HepG2 (cell line): Measurements from ENCODE around the gene PTK7. TPM values are rescaled to one million over a fixed set of nuclear protein-coding genes. Genes with fewer than 3 reads are reported as not detected.

Experiments used
- CREBL2 ChIP-seq: sonication (generic); formaldehyde crosslinking; IDR thresholded peaks from 2 replicates; pipeline ENCODE4 v1.8.1; 2023; ENCODE audit warnings: missing genetic modification reagents, mild to moderate bottlenecking, borderline replicate concordance
- EZH2 ChIP-seq: conservative IDR thresholded peaks from 2 replicates; pipeline ENCODE4 v1.6.1; 2012; ENCODE audit warnings: mild to moderate bottlenecking, low read depth, low read length, moderate library complexity
- HES4 ChIP-seq: sonication (generic); formaldehyde crosslinking; IDR thresholded peaks from 2 replicates; pipeline ENCODE4 v1.9.0; 2021; ENCODE audit warnings: mild to moderate bottlenecking, missing genetic modification reagents, borderline replicate concordance
- MTA1 ChIP-seq: sonication (generic); formaldehyde crosslinking; IDR thresholded peaks from 2 replicates; pipeline ENCODE4 v1.4.0; 2020; ENCODE audit warnings: missing genetic modification reagents, mild to moderate bottlenecking, borderline replicate concordance
- TEAD3 ChIP-seq: optimal IDR thresholded peaks from 2 replicates; pipeline ENCODE3; 2016; ENCODE audit warnings: borderline replicate concordance
- ZFP82 ChIP-seq: sonication (generic); formaldehyde crosslinking; IDR thresholded peaks from 2 replicates; pipeline ENCODE4 v1.5.1; 2020; ENCODE audit warnings: mild to moderate bottlenecking, missing genetic modification reagents, borderline replicate concordance
- polyA plus RNA-seq, 8 experiments: library from polyadenylated mRNA; depleted of rRNA in 3 of 8; stranded (reverse) in 7 of 8; unstranded in 1 of 8; fragments of >200 nt; fragmentation: Illumina TruSeq in 4 of 8; extraction: Trizol in 4 of 8; gene quantifications; 2 replicates each; pipeline versions ENCODE4 v1.2.1 to v1.2.3, GENCODE V29; 2011 to 2016; ENCODE audit warnings: low read depth in 4 of 8, missing spikeins in 1 of 8, mixed read lengths in 1 of 8; ENCODE audit not compliant: insufficient read depth in 1 of 8
- total RNA-seq, 5 experiments: library from RNA; depleted of rRNA; stranded (reverse); fragments of >200 nt; fragmentation: Illumina TruSeq; extraction: Trizol; gene quantifications; 2 replicates each; pipeline ENCODE4 v1.2.3, GENCODE V29; 2016; ENCODE audit warnings: low read depth in 1 of 5
- TF ChIP-seq, protein P1 (sequence below): sonication (generic); formaldehyde crosslinking; IDR thresholded peaks from 2 replicates; pipeline ENCODE4 v1.9.0; 2021; ENCODE audit warnings: mild to moderate bottlenecking, missing genetic modification reagents
- TF ChIP-seq, protein P2 (sequence below): sonication (generic); formaldehyde crosslinking; IDR thresholded peaks from 2 replicates; pipeline ENCODE4 v1.5.0; 2020; ENCODE audit warnings: mild to moderate bottlenecking, missing genetic modification reagents, moderate library complexity
- TF ChIP-seq, protein P3 (sequence below): sonication (generic); formaldehyde crosslinking; IDR thresholded peaks from 2 replicates; pipeline ENCODE4 v1.5.0; 2020; ENCODE audit warnings: mild to moderate bottlenecking, missing genetic modification reagents
- TF ChIP-seq, protein P4 (sequence below): sonication (generic); formaldehyde crosslinking; IDR thresholded peaks from 2 replicates; pipeline ENCODE4 v1.4.0; 2020; ENCODE audit warnings: missing genetic modification reagents

The PTK7 gene
- total and polyA plus RNA-seq, 2 of the 13 experiments (the other 11 are each of a cell fraction or from before 2014, with no cell fraction given) = 98.5 to 99.8 TPM

DNA sequence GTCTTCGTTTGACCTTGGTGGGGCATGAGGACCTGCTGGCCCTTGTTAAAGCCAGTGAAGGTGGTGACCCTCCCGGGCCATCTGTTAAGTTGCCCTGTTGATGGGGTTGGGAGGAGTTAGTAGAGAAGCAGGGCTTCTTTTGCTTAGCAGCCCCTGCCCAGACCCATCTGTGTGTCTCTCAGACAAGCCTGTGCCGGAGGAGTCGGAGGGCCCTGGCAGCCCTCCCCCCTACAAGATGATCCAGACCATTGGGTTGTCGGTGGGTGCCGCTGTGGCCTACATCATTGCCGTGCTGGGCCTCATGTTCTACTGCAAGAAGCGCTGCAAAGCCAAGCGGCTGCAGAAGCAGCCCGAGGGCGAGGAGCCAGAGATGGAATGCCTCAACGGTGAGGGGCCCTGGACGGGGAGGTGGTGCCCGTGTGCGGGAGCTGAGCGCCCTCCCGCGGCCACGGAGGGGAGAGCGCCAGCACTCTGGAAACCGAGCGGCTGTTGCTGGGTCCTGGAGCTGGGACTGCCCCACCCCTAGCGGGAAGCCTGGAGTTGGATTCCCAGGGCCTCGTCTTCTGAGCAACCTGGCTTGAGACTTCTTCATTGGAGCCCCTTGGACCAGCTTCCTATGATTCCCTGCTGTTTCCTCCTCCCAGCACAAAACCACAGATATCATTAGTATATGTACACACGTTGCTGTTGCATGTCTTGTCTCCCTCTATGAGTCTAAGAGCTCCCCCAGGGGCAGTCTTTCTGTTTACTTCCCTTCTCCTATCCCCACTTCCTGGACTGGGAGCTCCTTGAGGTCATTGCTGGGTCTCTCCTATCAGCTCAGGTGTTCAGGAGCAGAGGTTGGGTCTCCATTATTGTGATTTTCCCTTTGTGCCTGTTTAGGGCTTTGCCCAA lies 67.4 kb downstream of the PTK7 start (continued):
- TF ChIP-seq, protein P1, sequence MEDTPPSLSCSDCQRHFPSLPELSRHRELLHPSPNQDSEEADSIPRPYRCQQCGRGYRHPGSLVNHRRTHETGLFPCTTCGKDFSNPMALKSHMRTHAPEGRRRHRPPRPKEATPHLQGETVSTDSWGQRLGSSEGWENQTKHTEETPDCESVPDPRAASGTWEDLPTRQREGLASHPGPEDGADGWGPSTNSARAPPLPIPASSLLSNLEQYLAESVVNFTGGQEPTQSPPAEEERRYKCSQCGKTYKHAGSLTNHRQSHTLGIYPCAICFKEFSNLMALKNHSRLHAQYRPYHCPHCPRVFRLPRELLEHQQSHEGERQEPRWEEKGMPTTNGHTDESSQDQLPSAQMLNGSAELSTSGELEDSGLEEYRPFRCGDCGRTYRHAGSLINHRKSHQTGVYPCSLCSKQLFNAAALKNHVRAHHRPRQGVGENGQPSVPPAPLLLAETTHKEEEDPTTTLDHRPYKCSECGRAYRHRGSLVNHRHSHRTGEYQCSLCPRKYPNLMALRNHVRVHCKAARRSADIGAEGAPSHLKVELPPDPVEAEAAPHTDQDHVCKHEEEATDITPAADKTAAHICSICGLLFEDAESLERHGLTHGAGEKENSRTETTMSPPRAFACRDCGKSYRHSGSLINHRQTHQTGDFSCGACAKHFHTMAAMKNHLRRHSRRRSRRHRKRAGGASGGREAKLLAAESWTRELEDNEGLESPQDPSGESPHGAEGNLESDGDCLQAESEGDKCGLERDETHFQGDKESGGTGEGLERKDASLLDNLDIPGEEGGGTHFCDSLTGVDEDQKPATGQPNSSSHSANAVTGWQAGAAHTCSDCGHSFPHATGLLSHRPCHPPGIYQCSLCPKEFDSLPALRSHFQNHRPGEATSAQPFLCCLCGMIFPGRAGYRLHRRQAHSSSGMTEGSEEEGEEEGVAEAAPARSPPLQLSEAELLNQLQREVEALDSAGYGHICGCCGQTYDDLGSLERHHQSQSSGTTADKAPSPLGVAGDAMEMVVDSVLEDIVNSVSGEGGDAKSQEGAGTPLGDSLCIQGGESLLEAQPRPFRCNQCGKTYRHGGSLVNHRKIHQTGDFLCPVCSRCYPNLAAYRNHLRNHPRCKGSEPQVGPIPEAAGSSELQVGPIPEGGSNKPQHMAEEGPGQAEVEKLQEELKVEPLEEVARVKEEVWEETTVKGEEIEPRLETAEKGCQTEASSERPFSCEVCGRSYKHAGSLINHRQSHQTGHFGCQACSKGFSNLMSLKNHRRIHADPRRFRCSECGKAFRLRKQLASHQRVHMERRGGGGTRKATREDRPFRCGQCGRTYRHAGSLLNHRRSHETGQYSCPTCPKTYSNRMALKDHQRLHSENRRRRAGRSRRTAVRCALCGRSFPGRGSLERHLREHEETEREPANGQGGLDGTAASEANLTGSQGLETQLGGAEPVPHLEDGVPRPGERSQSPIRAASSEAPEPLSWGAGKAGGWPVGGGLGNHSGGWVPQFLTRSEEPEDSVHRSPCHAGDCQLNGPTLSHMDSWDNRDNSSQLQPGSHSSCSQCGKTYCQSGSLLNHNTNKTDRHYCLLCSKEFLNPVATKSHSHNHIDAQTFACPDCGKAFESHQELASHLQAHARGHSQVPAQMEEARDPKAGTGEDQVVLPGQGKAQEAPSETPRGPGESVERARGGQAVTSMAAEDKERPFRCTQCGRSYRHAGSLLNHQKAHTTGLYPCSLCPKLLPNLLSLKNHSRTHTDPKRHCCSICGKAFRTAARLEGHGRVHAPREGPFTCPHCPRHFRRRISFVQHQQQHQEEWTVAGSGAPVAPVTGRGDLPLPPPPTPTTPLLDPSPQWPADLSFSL (CRISPR knock-in tag) = 0 out of 2 replicates have a peak, but pooled peaks have one; percentile 8
- TF ChIP-seq, protein P2, sequence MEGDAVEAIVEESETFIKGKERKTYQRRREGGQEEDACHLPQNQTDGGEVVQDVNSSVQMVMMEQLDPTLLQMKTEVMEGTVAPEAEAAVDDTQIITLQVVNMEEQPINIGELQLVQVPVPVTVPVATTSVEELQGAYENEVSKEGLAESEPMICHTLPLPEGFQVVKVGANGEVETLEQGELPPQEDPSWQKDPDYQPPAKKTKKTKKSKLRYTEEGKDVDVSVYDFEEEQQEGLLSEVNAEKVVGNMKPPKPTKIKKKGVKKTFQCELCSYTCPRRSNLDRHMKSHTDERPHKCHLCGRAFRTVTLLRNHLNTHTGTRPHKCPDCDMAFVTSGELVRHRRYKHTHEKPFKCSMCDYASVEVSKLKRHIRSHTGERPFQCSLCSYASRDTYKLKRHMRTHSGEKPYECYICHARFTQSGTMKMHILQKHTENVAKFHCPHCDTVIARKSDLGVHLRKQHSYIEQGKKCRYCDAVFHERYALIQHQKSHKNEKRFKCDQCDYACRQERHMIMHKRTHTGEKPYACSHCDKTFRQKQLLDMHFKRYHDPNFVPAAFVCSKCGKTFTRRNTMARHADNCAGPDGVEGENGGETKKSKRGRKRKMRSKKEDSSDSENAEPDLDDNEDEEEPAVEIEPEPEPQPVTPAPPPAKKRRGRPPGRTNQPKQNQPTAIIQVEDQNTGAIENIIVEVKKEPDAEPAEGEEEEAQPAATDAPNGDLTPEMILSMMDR = peak; percentile 100
- TF ChIP-seq, protein P3, sequence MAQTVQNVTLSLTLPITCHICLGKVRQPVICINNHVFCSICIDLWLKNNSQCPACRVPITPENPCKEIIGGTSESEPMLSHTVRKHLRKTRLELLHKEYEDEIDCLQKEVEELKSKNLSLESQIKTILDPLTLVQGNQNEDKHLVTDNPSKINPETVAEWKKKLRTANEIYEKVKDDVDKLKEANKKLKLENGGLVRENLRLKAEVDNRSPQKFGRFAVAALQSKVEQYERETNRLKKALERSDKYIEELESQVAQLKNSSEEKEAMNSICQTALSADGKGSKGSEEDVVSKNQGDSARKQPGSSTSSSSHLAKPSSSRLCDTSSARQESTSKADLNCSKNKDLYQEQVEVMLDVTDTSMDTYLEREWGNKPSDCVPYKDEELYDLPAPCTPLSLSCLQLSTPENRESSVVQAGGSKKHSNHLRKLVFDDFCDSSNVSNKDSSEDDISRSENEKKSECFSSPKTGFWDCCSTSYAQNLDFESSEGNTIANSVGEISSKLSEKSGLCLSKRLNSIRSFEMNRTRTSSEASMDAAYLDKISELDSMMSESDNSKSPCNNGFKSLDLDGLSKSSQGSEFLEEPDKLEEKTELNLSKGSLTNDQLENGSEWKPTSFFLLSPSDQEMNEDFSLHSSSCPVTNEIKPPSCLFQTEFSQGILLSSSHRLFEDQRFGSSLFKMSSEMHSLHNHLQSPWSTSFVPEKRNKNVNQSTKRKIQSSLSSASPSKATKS = no peak
- TF ChIP-seq TEAD3 (CRISPR knock-in tag) (peak; percentile 89), MTA1 (CRISPR knock-in tag) (no peak), ZFP82 (no peak), EZH2 (no peak), HES4 (peak; percentile 65; the same call in 1 of the 2 replicates), CREBL2 (CRISPR knock-in tag) (no peak)
- TF ChIP-seq, protein P4, sequence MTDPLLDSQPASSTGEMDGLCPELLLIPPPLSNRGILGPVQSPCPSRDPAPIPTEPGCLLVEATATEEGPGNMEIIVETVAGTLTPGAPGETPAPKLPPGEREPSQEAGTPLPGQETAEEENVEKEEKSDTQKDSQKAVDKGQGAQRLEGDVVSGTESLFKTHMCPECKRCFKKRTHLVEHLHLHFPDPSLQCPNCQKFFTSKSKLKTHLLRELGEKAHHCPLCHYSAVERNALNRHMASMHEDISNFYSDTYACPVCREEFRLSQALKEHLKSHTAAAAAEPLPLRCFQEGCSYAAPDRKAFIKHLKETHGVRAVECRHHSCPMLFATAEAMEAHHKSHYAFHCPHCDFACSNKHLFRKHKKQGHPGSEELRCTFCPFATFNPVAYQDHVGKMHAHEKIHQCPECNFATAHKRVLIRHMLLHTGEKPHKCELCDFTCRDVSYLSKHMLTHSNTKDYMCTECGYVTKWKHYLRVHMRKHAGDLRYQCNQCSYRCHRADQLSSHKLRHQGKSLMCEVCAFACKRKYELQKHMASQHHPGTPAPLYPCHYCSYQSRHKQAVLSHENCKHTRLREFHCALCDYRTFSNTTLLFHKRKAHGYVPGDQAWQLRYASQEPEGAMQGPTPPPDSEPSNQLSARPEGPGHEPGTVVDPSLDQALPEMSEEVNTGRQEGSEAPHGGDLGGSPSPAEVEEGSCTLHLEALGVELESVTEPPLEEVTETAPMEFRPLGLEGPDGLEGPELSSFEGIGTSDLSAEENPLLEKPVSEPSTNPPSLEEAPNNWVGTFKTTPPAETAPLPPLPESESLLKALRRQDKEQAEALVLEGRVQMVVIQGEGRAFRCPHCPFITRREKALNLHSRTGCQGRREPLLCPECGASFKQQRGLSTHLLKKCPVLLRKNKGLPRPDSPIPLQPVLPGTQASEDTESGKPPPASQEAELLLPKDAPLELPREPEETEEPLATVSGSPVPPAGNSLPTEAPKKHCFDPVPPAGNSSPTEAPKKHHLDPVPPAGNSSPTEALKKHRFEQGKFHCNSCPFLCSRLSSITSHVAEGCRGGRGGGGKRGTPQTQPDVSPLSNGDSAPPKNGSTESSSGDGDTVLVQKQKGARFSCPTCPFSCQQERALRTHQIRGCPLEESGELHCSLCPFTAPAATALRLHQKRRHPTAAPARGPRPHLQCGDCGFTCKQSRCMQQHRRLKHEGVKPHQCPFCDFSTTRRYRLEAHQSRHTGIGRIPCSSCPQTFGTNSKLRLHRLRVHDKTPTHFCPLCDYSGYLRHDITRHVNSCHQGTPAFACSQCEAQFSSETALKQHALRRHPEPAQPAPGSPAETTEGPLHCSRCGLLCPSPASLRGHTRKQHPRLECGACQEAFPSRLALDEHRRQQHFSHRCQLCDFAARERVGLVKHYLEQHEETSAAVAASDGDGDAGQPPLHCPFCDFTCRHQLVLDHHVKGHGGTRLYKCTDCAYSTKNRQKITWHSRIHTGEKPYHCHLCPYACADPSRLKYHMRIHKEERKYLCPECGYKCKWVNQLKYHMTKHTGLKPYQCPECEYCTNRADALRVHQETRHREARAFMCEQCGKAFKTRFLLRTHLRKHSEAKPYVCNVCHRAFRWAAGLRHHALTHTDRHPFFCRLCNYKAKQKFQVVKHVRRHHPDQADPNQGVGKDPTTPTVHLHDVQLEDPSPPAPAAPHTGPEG = 0 out of 2 replicates have a peak, but pooled peaks have one; percentile 31
